PFSK-1 (cell line): Measurements from ENCODE around the gene CLCF1.

Experiments used
- POLR2AphosphoS5 ChIP-seq: IDR thresholded peaks from 2 replicates; pipeline ENCODE4 v1.6.1; 2012; ENCODE audit warnings: low read depth, mild to moderate bottlenecking, control low read depth, low read length, moderate library complexity
- SIN3A ChIP-seq: IDR thresholded peaks from 2 replicates; pipeline ENCODE4 v1.6.1; 2012; ENCODE audit warnings: mild to moderate bottlenecking, low read length, moderate library complexity, borderline replicate concordance; ENCODE audit not compliant: insufficient read depth
- TAF1 ChIP-seq: IDR thresholded peaks from 2 replicates; pipeline ENCODE4 v1.6.1; 2012; ENCODE audit warnings: low read length, control low read depth, borderline replicate concordance; ENCODE audit not compliant: insufficient read depth
- TF ChIP-seq, protein P1 (sequence below), 2 experiments: IDR thresholded peaks; 2 replicates each; pipeline versions ENCODE4 v1.6.1 to v1.8.0; 2011 to 2012; ENCODE audit warnings: low read depth in 2 of 2, low read length in 2 of 2, control low read depth in 1 of 2, inconsistent platforms in 1 of 2, mild to moderate bottlenecking in 1 of 2, moderate library complexity in 1 of 2; ENCODE audit not compliant: insufficient read depth in 1 of 2

DNA sequence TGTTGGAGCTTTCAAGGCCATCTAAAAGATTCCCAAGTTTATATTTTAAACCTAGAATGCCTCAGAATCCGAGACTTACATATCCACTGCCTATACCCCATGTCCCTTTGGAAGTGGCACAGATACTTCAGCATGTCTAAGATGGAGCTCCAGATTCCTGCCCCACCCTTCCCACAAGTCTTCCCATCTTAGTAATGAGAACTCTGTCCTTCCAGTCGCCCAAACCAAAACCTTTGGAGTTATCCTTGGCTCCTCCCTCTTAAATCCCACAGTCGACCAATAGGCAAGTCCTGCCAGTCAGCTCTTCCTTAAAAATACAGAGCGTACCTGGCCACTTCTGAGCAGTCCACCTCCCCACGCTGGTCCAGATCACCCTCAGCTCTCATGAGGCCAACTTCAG, 24.4 kb downstream of the CLCF1 start:
- TF ChIP-seq SIN3A (no peak), TAF1 (no peak), POLR2AphosphoS5 (no peak)
- TF ChIP-seq, protein P1, sequence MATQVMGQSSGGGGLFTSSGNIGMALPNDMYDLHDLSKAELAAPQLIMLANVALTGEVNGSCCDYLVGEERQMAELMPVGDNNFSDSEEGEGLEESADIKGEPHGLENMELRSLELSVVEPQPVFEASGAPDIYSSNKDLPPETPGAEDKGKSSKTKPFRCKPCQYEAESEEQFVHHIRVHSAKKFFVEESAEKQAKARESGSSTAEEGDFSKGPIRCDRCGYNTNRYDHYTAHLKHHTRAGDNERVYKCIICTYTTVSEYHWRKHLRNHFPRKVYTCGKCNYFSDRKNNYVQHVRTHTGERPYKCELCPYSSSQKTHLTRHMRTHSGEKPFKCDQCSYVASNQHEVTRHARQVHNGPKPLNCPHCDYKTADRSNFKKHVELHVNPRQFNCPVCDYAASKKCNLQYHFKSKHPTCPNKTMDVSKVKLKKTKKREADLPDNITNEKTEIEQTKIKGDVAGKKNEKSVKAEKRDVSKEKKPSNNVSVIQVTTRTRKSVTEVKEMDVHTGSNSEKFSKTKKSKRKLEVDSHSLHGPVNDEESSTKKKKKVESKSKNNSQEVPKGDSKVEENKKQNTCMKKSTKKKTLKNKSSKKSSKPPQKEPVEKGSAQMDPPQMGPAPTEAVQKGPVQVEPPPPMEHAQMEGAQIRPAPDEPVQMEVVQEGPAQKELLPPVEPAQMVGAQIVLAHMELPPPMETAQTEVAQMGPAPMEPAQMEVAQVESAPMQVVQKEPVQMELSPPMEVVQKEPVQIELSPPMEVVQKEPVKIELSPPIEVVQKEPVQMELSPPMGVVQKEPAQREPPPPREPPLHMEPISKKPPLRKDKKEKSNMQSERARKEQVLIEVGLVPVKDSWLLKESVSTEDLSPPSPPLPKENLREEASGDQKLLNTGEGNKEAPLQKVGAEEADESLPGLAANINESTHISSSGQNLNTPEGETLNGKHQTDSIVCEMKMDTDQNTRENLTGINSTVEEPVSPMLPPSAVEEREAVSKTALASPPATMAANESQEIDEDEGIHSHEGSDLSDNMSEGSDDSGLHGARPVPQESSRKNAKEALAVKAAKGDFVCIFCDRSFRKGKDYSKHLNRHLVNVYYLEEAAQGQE (IDR thresholded peaks at IDR 0.05; ENCODE audit: insufficient read depth in 1 of 2, low read depth in 2 of 2, low read length in 2 of 2): no peak
